SK-N-SH (cell line): ENCODE measurements around the gene MYO7A. TPM values are rescaled to one million over a fixed set of nuclear protein-coding genes. Genes with fewer than 3 reads are reported as not detected.

Source experiments
- CTCF ChIA-PET: fragments of 300-600, 350-600 bp; formaldehyde crosslinking; extraction: SDS; loops from one replicate; lab custom pipeline; 2021; lab: Yijun Ruan, JAX
- POLR2A ChIA-PET: fragments of 350-600 bp; sonication (Branson Sonifier 250); formaldehyde crosslinking; extraction: SDS; loops from one replicate; lab custom pipeline; 2020; ENCODE audit warnings: antibody characterized with exemption, inconsistent platforms; lab: Yijun Ruan, JAX
- DNase-seq: peaks from one replicate; pipeline ENCODE4 v3.0.0; 2012
- H2AFZ ChIP-seq: fragments of 200-600 bp; sonication (generic); 2 replicates; pipeline ENCODE4 v1.8.1; 2016; ENCODE audit warnings: antibody characterized with exemption, mild to moderate bottlenecking, low read depth
- H3F3A ChIP-seq: fragments of 200-600 bp; sonication (generic); replicated peaks from 2 replicates; pipeline ENCODE3; 2016; ENCODE audit warnings: antibody characterized with exemption, mild to moderate bottlenecking; ENCODE audit not compliant: insufficient read depth
- H3K27ac ChIP-seq, 2 experiments: fragments of 200-500 bp in 1 of 2; fragments of 200-600 bp in 1 of 2; sonication (Bioruptor generic) in 1 of 2; sonication (generic), shearing (Covaris generic) in 1 of 2; 2 replicates each; pipeline versions ENCODE4 v1.5.1 to v1.6.1; 2014 to 2016; ENCODE audit warnings: low read depth in 2 of 2, inconsistent platforms in 1 of 2, low read length in 1 of 2, mild to moderate bottlenecking in 1 of 2, mixed read lengths in 1 of 2
- H3K27me3 ChIP-seq: fragments of 200-600 bp; sonication (generic), shearing (Covaris generic); 2 replicates; pipeline ENCODE4 v1.6.1; 2016; ENCODE audit warnings: mixed run types; ENCODE audit not compliant: insufficient read depth
- H3K36me3 ChIP-seq, 2 experiments: fragments of 200-500 bp in 1 of 2; fragments of 200-600 bp in 1 of 2; sonication (Bioruptor generic) in 1 of 2; sonication (generic) in 1 of 2; replicated peaks in 1 of 2; 2 replicates each; pipeline versions ENCODE3 to v1.5.1; 2014 to 2016; ENCODE audit warnings: low read length in 1 of 2, mild to moderate bottlenecking in 1 of 2; ENCODE audit not compliant: insufficient read depth in 2 of 2, control insufficient read depth in 1 of 2
- H3K4me1 ChIP-seq, 2 experiments: fragments of 200-500 bp in 1 of 2; fragments of 200-600 bp in 1 of 2; sonication (Bioruptor generic) in 1 of 2; sonication (generic), shearing (Covaris generic) in 1 of 2; 2 replicates each; pipeline versions ENCODE4 v1.5.1 to v1.6.1; 2014 to 2016; ENCODE audit warnings: low read depth in 1 of 2, low read length in 1 of 2, mixed run types in 1 of 2; ENCODE audit not compliant: insufficient read depth in 2 of 2, control insufficient read depth in 1 of 2
- H3K4me2 ChIP-seq: fragments of 200-600 bp; sonication (generic), shearing (Covaris generic); 2 replicates; pipeline ENCODE4 v1.6.1; 2017; ENCODE audit warnings: mixed run types
- H3K4me3 ChIP-seq, 2 experiments: fragments of 200-500 bp in 1 of 2; fragments of 200-600 bp in 1 of 2; sonication (Bioruptor generic) in 1 of 2; sonication (generic), shearing (Covaris generic) in 1 of 2; 2 replicates each; pipeline versions ENCODE4 v1.5.1 to v1.8.1; 2014 to 2016; ENCODE audit warnings: low read depth in 2 of 2, inconsistent platforms in 1 of 2, low read length in 1 of 2, mild to moderate bottlenecking in 1 of 2, mixed read lengths in 1 of 2, moderate library complexity in 1 of 2
- H3K79me2 ChIP-seq: fragments of 200-600 bp; sonication (generic); 2 replicates; pipeline ENCODE4 v1.8.1; 2017; ENCODE audit warnings: mild to moderate bottlenecking; ENCODE audit not compliant: insufficient read depth
- H3K9ac ChIP-seq: fragments of 200-600 bp; sonication (generic); 2 replicates; pipeline ENCODE4 v1.6.1; 2017; ENCODE audit warnings: mixed run types
- H3K9me2 ChIP-seq: fragments of 200-600 bp; sonication (generic); 2 replicates; pipeline ENCODE4 v1.6.1; 2017; ENCODE audit warnings: mixed run types
- H3K9me3 ChIP-seq: fragments of 200-600 bp; sonication (generic); 2 replicates; pipeline ENCODE4 v1.6.1; 2017; ENCODE audit warnings: mixed run types, mild to moderate bottlenecking, moderate library complexity
- H4K20me1 ChIP-seq: fragments of 200-600 bp; sonication (generic); 2 replicates; pipeline ENCODE4 v1.6.1; 2017; ENCODE audit warnings: mild to moderate bottlenecking, mixed run types; ENCODE audit not compliant: insufficient read depth
- CTCF ChIP-seq: fragments of 200-600 bp; sonication (generic); IDR thresholded peaks from 2 replicates; pipeline ENCODE4 v1.6.1; 2017; ENCODE audit warnings: antibody characterized with exemption, mild to moderate bottlenecking, moderate library complexity
- EP300 ChIP-seq, 2 experiments: IDR thresholded peaks; 2 replicates each; pipeline versions ENCODE4 v1.4.0 to v1.6.1; 2012; ENCODE audit warnings: borderline replicate concordance in 1 of 2, low read depth in 1 of 2, low read length in 1 of 2
- FOSL2 ChIP-seq: IDR thresholded peaks from 2 replicates; pipeline ENCODE4 v1.4.0; 2012; ENCODE audit warnings: low read depth, mild to moderate bottlenecking, moderate library complexity, borderline replicate concordance
- FOXM1 ChIP-seq: IDR thresholded peaks from 2 replicates; pipeline ENCODE4 v1.4.0; 2012; ENCODE audit warnings: low read depth, mild to moderate bottlenecking
- JUND ChIP-seq: IDR thresholded peaks from 2 replicates; pipeline ENCODE4 v1.4.0; 2012
- MAX ChIP-seq: IDR thresholded peaks from 2 replicates; pipeline ENCODE4 v1.4.0; 2012; ENCODE audit warnings: low read depth
- MXI1 ChIP-seq: IDR thresholded peaks from 2 replicates; pipeline ENCODE4 v1.6.1; 2012; ENCODE audit warnings: mild to moderate bottlenecking, low read depth, low read length, improper control_type of control experiment
- NRF1 ChIP-seq: IDR thresholded peaks from 2 replicates; pipeline ENCODE4 v1.6.1; 2012; ENCODE audit warnings: low read depth, mild to moderate bottlenecking, low read length
- POLR2AphosphoS5 ChIP-seq: IDR thresholded peaks from 2 replicates; pipeline ENCODE4 v1.6.1; 2012; ENCODE audit warnings: low read depth, low read length
- RXRA ChIP-seq: IDR thresholded peaks from 2 replicates; pipeline ENCODE4 v1.4.0; 2012; ENCODE audit warnings: low read depth, mild to moderate bottlenecking, borderline replicate concordance
- SMC3 ChIP-seq: IDR thresholded peaks from 2 replicates; pipeline ENCODE4 v1.6.1; 2012; ENCODE audit warnings: low read depth, low read length, improper control_type of control experiment
- TAF1 ChIP-seq: IDR thresholded peaks from 2 replicates; pipeline ENCODE4 v1.6.1; 2012; ENCODE audit warnings: low read depth, mild to moderate bottlenecking, low read length, moderate library complexity, borderline replicate concordance
- TCF12 ChIP-seq: IDR thresholded peaks from 2 replicates; pipeline ENCODE4 v1.4.0; 2012
- TEAD4 ChIP-seq: IDR thresholded peaks from 2 replicates; pipeline ENCODE4 v1.4.0; 2012; ENCODE audit warnings: mild to moderate bottlenecking, borderline replicate concordance; ENCODE audit not compliant: insufficient read depth
- USF1 ChIP-seq: IDR thresholded peaks from 2 replicates; pipeline ENCODE4 v1.4.0; 2012; ENCODE audit warnings: low read depth, borderline replicate concordance
- WGBS: methylation state at CpG from one replicate; pipeline ENCODE4 v1.1.6; 2017; ENCODE audit warnings: low lambda C conversion rate; 5-methylcytosine and 5-hydroxymethylcytosine counted together
- polyA plus RNA-seq, 3 experiments: library from polyadenylated mRNA; depleted of rRNA; stranded (reverse); fragments of >200 nt; gene quantifications; 2 replicates each; pipeline ENCODE4 v1.2.3, GENCODE V29; 2012

Gene MYO7A
- polyA plus RNA-seq, 1 of the 3 experiments (the other 2 are of a cell fraction): 0.08 TPM

- H3K9me2 ChIP-seq: no peaks in the 10 kb centered on the region
- H4K20me1 ChIP-seq: no peaks in the 10 kb centered on the region
- H3K36me3 ChIP-seq: peaks cover 0 to 4% of the 10 kb centered on the region in 2 experiments
- H3K4me3 ChIP-seq: no peak overlapping the region
- H3K4me2 ChIP-seq: no peak overlapping the region
- TF ChIP-seq TCF12 (no peak), USF1 (no peak), NRF1 (no peak), POLR2AphosphoS5 (no peak), TAF1 (no peak), MXI1 (no peak)
- no peaks in the 10 kb centered on the region for H3K9me3 ChIP-seq
- H2AFZ ChIP-seq: no peak overlapping the region
- ChIA-PET POLR2A (no interaction called here), CTCF (interaction anchor here (1.0 to 8.8 kb wide), 9 partner anchors 11 to 369 kb away, joined by 3 to 78 read pairs (median 5); partner anchors contain the start of gene MYO7A)
- WGBS: 84% methylated on average over 2 of the region's 2 CpGs
- H3K9ac ChIP-seq: no peak overlapping the region
- H3K27me3 ChIP-seq: no peaks in the 10 kb centered on the region
- peaks cover 18 to 27% of the 10 kb centered on the region in 2 experiments; a peak in 3 of 4 replicates for H3K4me1 ChIP-seq
- no peak for DNase-seq
- peaks cover 4% of the 10 kb centered on the region for H3F3A ChIP-seq
- no peaks in the 10 kb centered on the region for H3K79me2 ChIP-seq
- H3K27ac ChIP-seq: no peak overlapping the region; a peak in 1 of 4 replicates
Observed at GRCh38 chr11:77103319-77103718, 24.7 kb upstream of the MYO7A start.

DNA sequence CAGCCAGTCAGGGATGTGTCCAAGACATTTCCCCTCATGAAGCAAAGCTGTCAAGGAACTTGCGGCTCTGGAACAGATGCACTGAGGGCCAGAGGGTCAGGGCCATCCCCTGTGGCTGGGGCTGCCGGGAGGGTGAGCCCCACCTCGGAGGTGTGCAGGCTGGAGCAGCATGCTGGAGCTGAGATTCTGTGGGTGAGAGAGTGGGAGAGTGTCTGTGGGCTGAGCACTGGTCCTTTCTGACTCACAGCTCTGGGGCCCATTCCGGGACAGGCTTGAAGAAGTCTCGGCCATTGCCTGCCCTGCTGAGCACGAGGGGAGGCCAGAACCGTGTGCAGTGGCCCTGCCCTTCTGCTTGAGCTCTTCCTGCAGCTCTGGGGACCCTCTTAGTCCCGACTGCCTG lies 23.3 kb upstream of the MYO7A start:
- no peak overlapping the region for H3K27ac ChIP-seq
- no peak overlapping the region for H3K4me3 ChIP-seq
- ChIA-PET CTCF (interaction anchor here (1.1 to 8.8 kb wide), 8 partner anchors 9 to 91 kb away, joined by 3 to 78 read pairs (median 8); partner anchors contain the start of gene MYO7A), POLR2A (no interaction called here)
- H3F3A ChIP-seq: peaks cover 16% of the 10 kb centered on the region
- 93% methylated on average over 7 of the region's 8 CpGs for WGBS
- H3K36me3 ChIP-seq: peaks cover 0 to 4% of the 10 kb centered on the region in 2 experiments
- no peaks in the 10 kb centered on the region for H3K79me2 ChIP-seq
- no peaks in the 10 kb centered on the region for H3K9me3 ChIP-seq
- no peak overlapping the region for H2AFZ ChIP-seq
- H4K20me1 ChIP-seq: no peaks in the 10 kb centered on the region
- no peak for DNase-seq
- TF ChIP-seq TEAD4: no peak
- no peak for TF ChIP-seq MXI1
- no peak for TF ChIP-seq FOSL2
- TF ChIP-seq EP300 (IDR thresholded peaks at IDR 0.05; ENCODE audit: borderline replicate concordance in 1 of 2, low read depth in 1 of 2, low read length in 1 of 2): no peak
- no peak for TF ChIP-seq RXRA
- no peak for TF ChIP-seq SMC3
- no peak for TF ChIP-seq FOXM1
- TF ChIP-seq CTCF: no peak
- no peak for TF ChIP-seq MAX
- TF ChIP-seq JUND: no peak
- H3K9ac ChIP-seq: no peak overlapping the region
- H3K4me1 ChIP-seq: peaks cover 32% of the 10 kb centered on the region in 2 experiments; a peak in 3 of 4 replicates
- H3K27me3 ChIP-seq: no peaks in the 10 kb centered on the region
- H3K9me2 ChIP-seq: no peaks in the 10 kb centered on the region
- no peak overlapping the region for H3K4me2 ChIP-seq
